Measurements from ENCODE around the gene NADK. TPM values are rescaled to one million over a fixed set of nuclear protein-coding genes. Genes with fewer than 3 reads are reported as not detected.

Gene NADK
- total RNA-seq, 1 experiment from 2014 or later = 124 TPM

- H3K9me3 Mint-ChIP-seq = no peaks in the 10 kb centered on the region
- peak overlapping the region; percentile 71 for H3K4me3 Mint-ChIP-seq
- no peaks in the 10 kb centered on the region for H3K27me3 Mint-ChIP-seq (ENCODE audit: low read depth)
- ChIA-PET POLR2A (interaction anchor here (0.6 kb wide), 2 partner anchors 11 to 119 kb away, joined by 3 to 4 read pairs; no protein-coding TSS in a partner anchor), CTCF (interaction anchor here (1.0 to 2.6 kb wide), 5 partner anchors 12 to 167 kb away, joined by 3 to 10 read pairs (median 9); no protein-coding TSS in a partner anchor)
- peaks cover 45% of the 10 kb centered on the region for H3K4me1 Mint-ChIP-seq
- no peak for TF ChIP-seq ZSCAN18 (CRISPR knock-in tag; IDR thresholded peaks at IDR 0.05)
- no peak for TF ChIP-seq JAZF1 (CRISPR knock-in tag; IDR thresholded peaks at IDR 0.05)
- TF ChIP-seq IRF2 (CRISPR knock-in tag; IDR thresholded peaks at IDR 0.05; ENCODE audit: borderline replicate concordance, low read depth) = no peak
- no peak for TF ChIP-seq GABPB1 (CRISPR knock-in tag; IDR thresholded peaks at IDR 0.05)
- TF ChIP-seq RORB (CRISPR knock-in tag; IDR thresholded peaks at IDR 0.05) = no peak
- no peak for TF ChIP-seq MAX (CRISPR knock-in tag; IDR thresholded peaks at IDR 0.05)
- TF ChIP-seq GTF2I (CRISPR knock-in tag; conservative IDR thresholded peaks at IDR 0.05) = no peak
- no peak for TF ChIP-seq EMX1 (CRISPR knock-in tag; IDR thresholded peaks at IDR 0.05)
- TF ChIP-seq ERG (CRISPR knock-in tag; IDR thresholded peaks at IDR 0.05) = no peak
- no peak for TF ChIP-seq NFYB (CRISPR knock-in tag; conservative IDR thresholded peaks at IDR 0.05; ENCODE audit: low read depth)
- ATAC-seq (no peak), DNase-seq (ENCODE audit: low spot score) (no peak)
- peaks cover 11% of the 10 kb centered on the region for H3K36me3 Mint-ChIP-seq
- peak overlapping the region; percentile 74 for H3K27ac Mint-ChIP-seq
These were observed 1.3 kb downstream of the NADK start for GRCh38 chr1:1776672-1777582.

- H3K27ac Mint-ChIP-seq = peak overlapping the region; percentile 89
- no peak for TF ChIP-seq NFYB (CRISPR knock-in tag; conservative IDR thresholded peaks at IDR 0.05; ENCODE audit: low read depth)
- no peak for TF ChIP-seq PRDM15 (CRISPR knock-in tag; IDR thresholded peaks at IDR 0.05)
- no peak for TF ChIP-seq AR (CRISPR knock-in tag; IDR thresholded peaks at IDR 0.05)
- no peak for TF ChIP-seq PREB (CRISPR knock-in tag; IDR thresholded peaks at IDR 0.05; ENCODE audit: borderline replicate concordance)
- TF ChIP-seq ZNF263 (CRISPR knock-in tag; IDR thresholded peaks at IDR 0.05; ENCODE audit: low read depth) = no peak
- TF ChIP-seq ZNF317 (CRISPR knock-in tag; IDR thresholded peaks at IDR 0.05; ENCODE audit: borderline replicate concordance, low read depth) = no peak
- TF ChIP-seq SOX15 (CRISPR knock-in tag; IDR thresholded peaks at IDR 0.05) = no peak
- TF ChIP-seq E2F4 (CRISPR knock-in tag; IDR thresholded peaks at IDR 0.05; ENCODE audit: borderline replicate concordance, low read depth) = no peak
- TF ChIP-seq RELA (CRISPR knock-in tag; IDR thresholded peaks at IDR 0.05; ENCODE audit: borderline replicate concordance) = no peak
- no peak for TF ChIP-seq ATF1 (CRISPR knock-in tag; IDR thresholded peaks at IDR 0.05)
- no peak for TF ChIP-seq TEAD1 (CRISPR knock-in tag; IDR thresholded peaks at IDR 0.05)
These were observed 2.7 kb downstream of the NADK start for GRCh38 chr1:1775327-1776226.

More at GRCh38 chr1:1775327-1776226, 2.7 kb downstream of the NADK start:
- peaks cover 7% of the 10 kb centered on the region for H3K9me3 Mint-ChIP-seq
- DNase-seq (ENCODE audit: low spot score) (no peak), ATAC-seq (no peak)
- peak overlapping the region; percentile 71 for H3K4me3 Mint-ChIP-seq
- POLR2A ChIA-PET = no interaction called here
- no peaks in the 10 kb centered on the region for H3K27me3 Mint-ChIP-seq (ENCODE audit: low read depth)
- peaks cover 21% of the 10 kb centered on the region for H3K36me3 Mint-ChIP-seq
- H3K4me1 Mint-ChIP-seq = peaks cover 31% of the 10 kb centered on the region
- CTCF ChIA-PET = interaction anchor here (2.1 to 2.6 kb wide), 3 partner anchors 13 to 134 kb away, joined by 9 to 10 read pairs (median 9); no protein-coding TSS in a partner anchor
